ENCODE measurements around the gene UQCRHL. TPM values are rescaled to one million over a fixed set of nuclear protein-coding genes. Genes with fewer than 3 reads are reported as not detected.

UQCRHL gene
- total RNA-seq = 0.82 and 1.2 TPM in 2 replicates

DNA sequence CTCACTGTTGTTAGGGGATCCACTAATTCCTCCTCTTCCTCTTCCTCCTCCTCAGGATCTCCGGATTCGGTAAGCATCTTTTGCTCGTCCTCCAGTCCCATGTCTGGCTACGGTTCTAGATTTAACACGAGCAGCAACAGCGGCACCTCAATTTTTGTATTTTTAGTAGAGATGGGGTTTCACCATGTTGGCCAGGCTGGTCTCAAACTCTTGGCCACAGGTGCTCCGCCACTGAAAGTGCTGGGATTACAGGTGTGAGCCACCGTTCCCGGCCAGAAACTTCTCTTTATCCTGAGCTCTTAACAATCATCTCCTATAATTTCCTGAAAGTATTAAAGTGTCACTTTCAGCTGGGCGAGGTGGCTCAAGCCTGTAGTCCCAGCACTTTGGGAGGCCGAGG lies at the start of gene UQCRHL:
Gene UQCRHL (minus strand): TSS at position 101 of the 400 bp plus-strand sequence. CDS start 0 bp downstream, at position 101.

GRCh38 chr1:15847100-15847892 lies 39.8 kb upstream of the UQCRHL start, which contains the start of gene SPEN:
Gene SPEN, plus strand, starts transcription at chr1:15847707. Its CDS starts 361 bp downstream, at chr1:15848068.

GRCh38 chr1:15758343-15758931 lies 49.0 kb downstream of the UQCRHL start, which contains the start of gene FBLIM1:
Gene FBLIM1, plus strand, starts transcription at chr1:15758795. Its CDS starts 6,189 bp downstream, at chr1:15764984.

Other genes with a start within 250 kb of the UQCRHL start
- gene AGMAT, start 222.6 kb downstream of the UQCRHL start, total RNA-seq = 0.12 and 0.26 TPM in 2 replicates
- gene DDI2, start 190.2 kb downstream of the UQCRHL start, total RNA-seq = 5.3 and 9.9 TPM in 2 replicates
- gene PLEKHM2, start 123.3 kb downstream of the UQCRHL start, total RNA-seq = 37.3 and 40.0 TPM in 2 replicates
- 0.58 and 3.9 TPM in 2 replicates for gene SLC25A34, start 71.4 kb downstream of the UQCRHL start, total RNA-seq
- not detected in 2 replicates for gene TMEM82, start 65.2 kb downstream of the UQCRHL start, total RNA-seq
- gene FBLIM1, start 48.9 kb downstream of the UQCRHL start, total RNA-seq = 58.8 and 103 TPM in 2 replicates
- gene SPEN, start 40.1 kb upstream of the UQCRHL start, total RNA-seq = 8.5 and 14.3 TPM in 2 replicates
- 12.7 and 32.2 TPM in 2 replicates for gene ZBTB17, start 168.5 kb upstream of the UQCRHL start, total RNA-seq
- not detected in 2 replicates for gene SRARP, start 196.6 kb upstream of the UQCRHL start, total RNA-seq
- gene HSPB7, start 210.4 kb upstream of the UQCRHL start, total RNA-seq = 2.0 and 22.6 TPM in 2 replicates
- under 0.01 TPM in 1 of 2 replicates, not detected in the other for gene CLCNKA, start 214.4 kb upstream of the UQCRHL start, total RNA-seq
- gene CLCNKB, start 236.1 kb upstream of the UQCRHL start, total RNA-seq = 0.09 and 0.23 TPM in 2 replicates